HG03558 (cell line): ENCODE results near the gene MYRFL.
A peak's percentile ranks its signal among the peaks of the same experiment; 100 is the strongest.
"Not testable (repeated sequence)": the region's sequence is repeated elsewhere in the genome, so short reads cannot be mapped to it uniquely, and the experiment has no call there.

Experiments
- ATAC-seq: cut with Tn5 transposase; IDR thresholded peaks from one replicate; pipeline ENCODE4 v1.9.1; 2021; ENCODE audit warnings: moderate number of reproducible peaks; ENCODE audit not compliant: unreplicated experiment; ENCODE audit errors: extremely low read depth

The MYRFL gene

DNA sequence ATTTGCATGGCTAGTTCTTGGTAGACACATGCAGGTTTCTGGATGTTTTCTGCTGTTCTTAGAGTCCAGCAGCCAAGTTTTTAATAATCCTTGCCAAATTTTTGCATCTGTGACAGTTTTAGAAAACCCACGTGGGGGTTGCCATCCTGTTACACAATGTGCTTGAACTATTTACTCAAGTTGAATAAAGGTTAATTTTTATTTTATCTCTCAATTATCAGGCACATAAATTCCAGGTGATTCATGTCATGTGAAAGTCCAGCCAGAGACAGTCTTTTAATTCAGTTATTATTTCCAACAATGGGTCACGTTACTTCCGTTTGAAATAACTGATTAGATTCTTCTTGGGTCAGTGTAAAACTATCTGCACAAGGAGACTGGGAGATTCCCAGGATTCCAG is 15.7 kb downstream of the MYRFL start:
- ATAC-seq = no peak

DNA sequence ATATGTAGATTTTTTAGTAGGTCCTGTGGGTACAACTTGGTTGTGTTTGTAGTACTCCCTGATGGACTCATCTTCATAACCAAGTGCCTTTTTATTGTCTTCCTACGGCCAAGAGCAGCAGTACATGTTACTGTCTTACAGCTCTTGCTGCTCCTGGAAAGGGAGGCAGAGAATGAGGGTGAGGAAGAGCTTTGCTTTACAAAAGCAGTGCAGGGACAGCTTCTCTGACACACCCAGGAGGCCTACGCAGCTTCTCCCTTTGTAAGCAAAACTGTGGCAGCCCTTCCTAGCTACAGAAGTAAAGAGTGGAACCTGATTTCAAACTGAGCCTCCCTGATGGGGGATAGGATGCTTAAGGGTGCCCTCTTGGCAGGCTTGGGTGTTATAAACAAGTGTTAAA is 18.6 kb downstream of the MYRFL start:
- no peak for ATAC-seq

DNA sequence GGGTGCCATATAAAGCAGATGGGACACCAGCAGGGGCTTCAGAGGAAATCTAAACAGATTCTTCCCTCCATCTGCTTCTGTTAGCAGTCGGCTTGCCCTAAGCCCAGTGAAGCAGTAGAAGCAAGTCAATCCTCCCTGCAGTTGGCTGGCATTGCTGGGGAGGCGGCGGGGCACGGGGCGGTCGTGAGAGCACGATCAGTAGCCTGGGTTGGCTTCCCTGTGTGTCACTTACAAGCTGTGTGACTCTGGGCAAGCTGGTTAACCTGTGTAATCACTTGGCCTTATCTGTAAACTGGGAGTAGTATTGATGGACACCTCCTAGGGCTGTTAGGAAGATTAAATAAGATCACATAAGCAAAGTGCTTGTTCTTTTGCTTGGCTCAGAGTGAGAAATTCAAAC is 19.4 kb downstream of the MYRFL start:
- no peak for ATAC-seq

DNA sequence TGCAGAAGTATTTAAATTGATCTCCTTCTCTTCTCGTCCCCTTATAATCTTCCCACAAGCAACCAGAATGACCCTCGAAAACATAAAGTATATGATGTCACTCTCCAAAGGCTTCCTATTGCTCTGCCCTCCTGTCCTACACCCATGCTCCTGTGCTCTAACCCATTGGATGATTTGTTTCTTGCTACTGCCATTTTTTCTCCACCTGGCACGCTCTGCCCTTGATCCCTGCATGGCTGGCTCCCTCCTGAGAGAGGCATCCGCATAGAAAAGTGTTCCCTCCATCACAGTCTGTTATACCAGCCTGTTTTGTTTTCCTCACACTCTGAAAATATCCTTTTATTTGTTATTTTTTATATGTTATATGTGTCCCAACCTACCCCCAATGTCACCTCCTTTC is 19.8 kb downstream of the MYRFL start:
- no peak for ATAC-seq

DNA sequence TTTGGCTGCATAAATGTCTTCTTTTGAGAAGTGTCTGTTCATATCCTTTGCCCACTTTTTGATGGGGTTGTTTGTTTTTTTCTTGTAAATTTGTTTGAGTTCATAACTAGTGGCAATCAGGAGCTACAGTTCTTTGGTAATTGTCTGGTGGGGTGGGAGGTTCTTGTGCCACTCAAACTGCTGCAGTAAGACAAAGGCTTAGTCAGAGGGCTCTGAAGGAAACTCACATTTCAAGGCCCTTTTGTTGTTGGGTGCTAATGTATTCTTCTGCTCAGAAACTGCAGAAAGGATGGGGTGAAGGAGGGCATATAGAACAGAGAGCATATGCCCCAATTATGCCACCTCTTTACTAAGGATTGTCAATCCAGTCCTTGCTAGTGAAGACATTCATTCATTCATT is 21.9 kb downstream of the MYRFL start:
- ATAC-seq = no peak

DNA sequence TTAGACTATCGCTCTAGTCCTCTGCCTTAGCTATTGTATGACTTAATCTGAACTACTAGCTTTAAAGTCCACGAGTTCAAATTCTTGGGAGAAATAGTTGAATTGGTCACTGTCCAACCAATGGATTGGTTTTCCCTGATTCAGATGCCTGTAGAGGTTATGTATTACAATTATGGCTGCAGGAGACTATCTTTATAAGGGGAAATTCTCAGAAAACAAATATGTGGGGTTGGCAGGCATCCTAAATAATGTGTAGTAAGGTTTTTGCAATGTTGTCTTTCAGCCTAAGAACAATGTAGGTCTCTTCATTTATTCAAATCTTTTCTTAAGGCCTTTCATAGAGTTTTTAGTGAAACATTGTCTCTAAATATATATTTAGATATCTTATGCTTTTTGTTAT is 26.9 kb downstream of the MYRFL start:
- ATAC-seq = no peak

DNA sequence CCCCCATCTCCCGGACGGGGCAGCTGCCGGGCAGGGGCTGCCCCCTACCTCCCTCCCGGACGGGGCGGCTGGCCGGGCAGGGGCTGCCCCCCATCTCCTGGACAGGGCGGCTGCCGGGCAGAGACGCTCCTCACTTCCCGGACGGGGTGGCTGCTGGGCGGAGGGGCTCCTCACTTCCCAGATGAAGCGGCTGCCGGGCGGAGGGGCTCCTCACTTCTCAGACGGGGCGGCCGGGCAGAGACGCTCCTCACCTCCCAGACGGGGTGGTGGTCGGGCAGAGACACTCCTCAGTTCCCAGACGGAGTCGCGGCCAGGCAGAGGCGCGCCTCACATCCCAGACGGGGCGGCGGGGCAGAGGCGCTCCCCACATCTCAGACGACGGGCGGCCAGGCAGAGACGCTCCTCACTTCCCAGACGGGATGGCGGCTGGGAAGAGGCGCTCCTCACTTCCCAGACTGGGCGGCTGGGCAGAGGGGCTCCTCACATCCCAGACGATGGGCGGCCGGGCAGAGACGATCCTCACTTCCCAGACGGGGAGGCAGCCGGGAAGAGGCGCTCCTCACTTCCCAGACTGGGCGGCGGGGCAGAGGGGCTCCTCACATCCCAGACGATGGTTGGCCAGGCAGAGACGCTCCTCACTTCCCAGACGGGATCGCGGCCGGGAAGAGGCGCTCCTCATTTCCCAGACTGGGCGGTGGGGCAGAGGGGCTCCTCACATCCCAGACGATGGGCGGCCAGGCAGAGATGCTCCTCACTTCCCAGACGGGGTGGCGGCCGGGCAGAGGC is 28.3 kb downstream of the MYRFL start:
- not testable (repeated sequence) for ATAC-seq

DNA sequence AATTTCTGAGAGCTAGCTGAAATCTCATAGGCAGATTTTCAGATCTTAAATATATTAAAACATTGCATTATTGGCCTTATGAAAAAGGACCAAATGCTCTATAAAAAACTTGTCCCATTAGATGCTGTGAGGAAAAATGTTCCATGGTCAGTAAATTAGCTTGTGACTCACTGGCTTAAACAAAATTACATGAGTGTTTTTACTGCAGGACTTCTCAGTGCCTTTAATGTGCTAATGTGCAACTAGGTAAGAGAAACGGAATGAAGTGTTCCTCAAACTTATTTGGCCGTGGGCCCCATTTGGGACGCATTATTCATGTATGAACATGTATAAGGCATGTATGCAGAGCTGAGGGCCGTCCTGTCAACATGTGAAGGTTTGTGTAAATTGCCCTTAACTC is 41.7 kb downstream of the MYRFL start:
- no peak for ATAC-seq

DNA sequence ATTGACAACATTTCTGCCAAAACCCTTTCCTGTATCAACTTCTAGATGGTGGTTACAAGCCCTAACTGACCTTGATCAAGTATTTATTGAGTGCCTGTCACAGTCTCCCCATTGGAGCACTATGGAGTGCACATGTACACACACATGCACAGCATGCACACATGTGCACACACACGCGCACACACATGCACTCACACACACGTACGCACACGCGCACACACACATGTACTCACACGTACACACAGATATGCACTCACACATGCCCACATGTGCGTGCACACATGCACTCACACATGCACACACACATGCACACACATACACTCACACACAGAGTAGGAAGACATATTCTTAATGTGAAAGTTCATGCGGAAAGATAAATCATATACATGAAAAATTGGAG is 43.7 kb downstream of the MYRFL start:
- ATAC-seq = no peak

DNA sequence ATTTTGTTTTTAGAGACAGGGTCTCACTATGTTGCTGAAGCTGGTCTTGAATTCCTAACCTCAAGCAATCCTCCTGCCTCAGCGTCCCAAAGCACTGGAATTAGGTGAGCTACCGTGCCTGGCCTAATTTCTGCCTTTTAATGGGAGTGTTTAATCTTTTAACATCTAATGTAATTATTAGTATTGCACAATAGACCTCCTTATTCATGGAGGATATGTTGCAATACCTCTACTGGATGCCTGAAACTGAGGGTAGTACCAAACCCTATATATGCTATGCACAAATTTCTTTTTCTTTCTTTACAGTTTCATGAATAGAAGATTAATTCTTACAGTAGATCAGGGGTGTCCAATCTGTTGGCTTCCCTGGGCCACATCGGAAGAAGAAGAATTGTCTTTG is 47.8 kb downstream of the MYRFL start:
- no peak for ATAC-seq

DNA sequence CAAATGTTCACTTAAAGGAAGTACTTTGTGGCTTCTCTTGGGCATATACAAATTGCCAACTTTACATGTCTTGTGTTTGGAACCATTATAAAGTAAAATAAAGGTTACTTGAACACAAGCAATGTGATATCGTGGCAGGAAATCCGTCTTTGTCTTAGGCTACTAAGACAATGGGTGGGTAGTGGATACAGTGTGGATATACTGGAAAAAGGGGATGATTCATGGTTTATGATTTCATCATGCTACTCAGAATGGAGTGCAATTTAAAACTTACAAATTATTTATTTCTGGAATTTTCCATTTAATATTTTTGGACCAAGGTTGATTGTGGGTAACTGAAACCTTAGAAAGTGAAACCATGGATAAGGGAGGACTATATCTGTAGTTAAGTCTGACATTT is 48.4 kb downstream of the MYRFL start:
- no peak for ATAC-seq

DNA sequence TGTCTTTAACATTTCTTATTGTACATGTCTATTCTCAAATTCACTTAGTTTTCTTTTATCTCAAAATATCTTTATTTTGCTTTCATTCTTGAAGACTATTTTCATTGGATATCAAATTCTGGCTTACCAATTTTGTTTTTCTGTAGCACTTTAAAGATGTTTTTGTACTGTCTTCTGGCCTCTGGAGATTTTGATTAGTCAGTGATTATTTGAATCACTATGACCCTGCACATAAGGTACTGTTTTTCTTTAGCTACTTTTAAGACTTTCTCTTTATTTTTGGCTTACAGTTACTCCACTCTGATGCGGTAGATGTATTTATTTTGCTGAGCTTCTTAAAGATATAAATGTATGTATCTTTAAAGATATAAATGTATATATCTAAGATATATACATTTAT is 49.6 kb downstream of the MYRFL start:
- no peak for ATAC-seq

DNA sequence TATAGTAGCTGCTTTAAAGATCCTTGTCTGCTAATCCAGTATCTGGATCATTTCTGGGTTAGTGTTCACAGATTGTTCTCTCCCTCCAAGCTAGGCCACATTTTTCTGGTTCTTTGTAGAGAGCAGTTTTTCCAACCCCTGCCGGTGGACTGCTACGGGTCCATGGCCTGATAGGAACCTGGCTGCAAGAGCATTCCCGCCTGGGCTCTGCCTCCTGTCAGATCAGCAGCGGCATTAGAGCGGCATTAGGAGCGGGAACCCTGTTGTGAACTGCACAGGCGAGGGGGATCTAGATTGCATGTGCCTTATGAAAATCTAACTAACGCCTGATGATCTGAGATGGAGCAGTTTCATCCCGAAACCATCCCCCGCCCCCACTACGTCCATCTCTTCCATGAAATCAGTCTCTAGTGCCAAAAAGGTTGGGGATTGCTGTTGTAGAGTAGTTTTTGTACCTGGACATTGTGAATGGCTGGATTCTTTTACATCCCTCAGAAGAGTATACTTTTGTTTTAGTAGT is 50.4 kb downstream of the MYRFL start:
- no peak for ATAC-seq

DNA sequence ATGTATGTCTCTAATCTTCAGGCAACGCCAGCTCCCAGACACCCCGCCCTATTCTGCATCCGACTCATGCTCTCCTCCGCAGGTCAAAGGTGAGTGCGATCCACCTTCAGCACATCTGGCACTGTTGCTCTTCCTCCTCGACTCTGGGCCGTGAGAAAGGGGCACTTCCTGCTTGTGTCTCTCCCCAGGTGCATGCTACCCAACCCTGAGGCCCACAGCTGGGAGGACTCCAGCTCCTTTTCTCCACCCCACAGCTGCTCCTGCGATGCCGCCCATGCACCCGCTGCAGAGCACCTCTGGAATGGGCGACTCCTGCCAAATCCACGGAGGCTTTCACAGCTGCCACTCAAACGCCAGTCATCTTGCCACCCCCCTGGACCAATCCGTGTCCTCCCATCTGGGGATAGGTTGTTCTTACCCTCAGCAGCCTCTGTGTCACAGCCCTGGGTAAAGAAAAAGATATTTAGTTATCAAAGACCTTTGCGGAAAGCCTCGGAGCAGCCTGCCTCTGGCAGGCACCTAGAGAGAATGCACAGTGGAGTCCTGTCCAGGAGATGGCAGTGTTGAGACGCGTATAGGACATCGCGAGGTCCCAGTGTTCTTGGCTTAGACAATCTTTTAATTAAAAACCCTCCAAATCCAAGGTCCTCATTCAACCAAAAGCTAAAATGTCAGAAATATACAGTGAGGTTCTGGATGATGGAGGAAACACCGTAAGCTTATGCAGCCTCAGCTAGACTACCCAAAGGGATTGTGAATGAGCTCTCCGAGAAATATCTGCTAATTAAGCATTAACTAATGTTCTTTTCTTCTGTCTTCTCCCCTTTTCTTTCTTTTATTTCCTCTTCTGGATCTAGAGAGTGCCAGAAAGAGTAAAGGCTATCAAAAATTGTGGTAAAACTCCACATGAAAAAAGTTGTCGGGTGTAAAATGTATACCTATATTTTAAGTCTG is 54.3 kb downstream of the MYRFL start:
- ATAC-seq = peak; percentile 87

DNA sequence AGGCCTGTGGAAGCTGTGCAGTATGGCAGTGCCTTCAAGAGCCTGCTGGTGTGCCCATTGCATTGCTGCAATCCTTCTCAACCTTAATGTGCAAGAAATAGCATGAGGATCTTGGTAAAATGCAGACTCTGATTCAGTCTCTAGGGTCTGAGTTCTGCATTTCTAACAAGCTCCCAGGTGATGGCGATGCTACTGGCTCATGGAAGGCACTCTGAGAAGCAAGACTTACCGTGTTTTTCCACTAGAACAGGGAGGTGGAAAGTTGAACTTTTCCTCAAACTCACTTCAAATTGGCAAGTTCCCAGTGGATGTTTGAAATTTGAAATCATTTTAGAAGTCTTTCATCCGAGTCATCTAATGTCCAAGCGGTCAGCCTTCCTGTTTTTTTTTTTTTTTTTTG is 55.5 kb downstream of the MYRFL start:
- no peak for ATAC-seq

DNA sequence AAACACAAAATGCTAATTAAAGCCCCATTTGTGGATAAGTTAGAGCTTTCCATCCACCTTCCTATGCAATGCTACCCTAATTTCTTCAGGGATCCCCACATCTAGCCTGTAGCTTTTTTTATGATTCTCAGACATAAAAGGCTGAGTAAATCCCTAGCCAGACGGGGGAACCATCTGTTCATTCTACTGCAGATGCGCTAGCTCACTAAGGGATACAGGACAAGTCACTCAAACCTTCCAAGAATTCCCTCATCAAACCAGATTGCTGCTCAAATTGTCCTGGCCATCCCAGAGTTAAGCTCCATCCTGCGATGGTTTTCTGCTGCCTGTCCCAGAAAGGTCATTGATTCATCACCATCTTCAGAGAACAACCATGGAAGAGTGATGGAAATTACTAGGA is 56.7 kb downstream of the MYRFL start:
- ATAC-seq = no peak

DNA sequence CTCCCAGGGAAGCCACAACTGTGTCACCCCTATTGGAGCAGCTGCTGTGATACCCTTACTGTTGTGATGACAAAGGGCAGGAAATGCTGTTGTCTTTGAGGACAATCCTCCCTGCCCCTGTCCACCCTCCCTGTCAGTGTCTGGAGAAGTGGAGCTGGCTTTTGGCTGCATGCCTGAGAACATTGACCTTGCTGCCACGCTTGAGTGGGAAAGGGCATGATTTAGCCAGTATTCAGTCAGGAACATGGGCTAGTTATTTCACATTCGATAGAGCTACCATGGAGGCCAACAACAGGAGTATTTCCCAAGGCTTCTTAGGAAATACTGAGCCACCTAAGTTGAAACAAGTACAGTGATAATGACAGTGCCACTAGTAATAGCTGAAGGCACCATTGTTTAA is 59.4 kb downstream of the MYRFL start:
- ATAC-seq = no peak

DNA sequence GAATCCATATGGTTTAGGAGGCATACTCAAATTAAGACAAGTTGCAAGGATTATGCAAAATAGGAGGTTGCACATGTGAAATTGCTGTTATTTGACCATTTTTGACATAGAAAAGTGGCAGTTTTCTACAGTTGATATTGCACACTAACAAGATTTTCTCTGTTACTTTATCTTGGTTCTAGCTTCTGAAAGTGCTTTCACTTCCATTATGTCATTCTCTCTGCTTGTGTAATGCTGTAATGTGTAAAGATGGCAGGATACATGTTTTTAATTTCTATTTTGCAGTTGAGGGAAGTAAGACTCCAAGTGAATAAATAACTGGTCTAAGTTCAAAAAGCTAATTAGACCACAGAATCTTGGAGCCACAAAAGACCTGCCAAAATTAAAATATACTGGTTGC is 60.6 kb downstream of the MYRFL start:
- ATAC-seq = no peak

DNA sequence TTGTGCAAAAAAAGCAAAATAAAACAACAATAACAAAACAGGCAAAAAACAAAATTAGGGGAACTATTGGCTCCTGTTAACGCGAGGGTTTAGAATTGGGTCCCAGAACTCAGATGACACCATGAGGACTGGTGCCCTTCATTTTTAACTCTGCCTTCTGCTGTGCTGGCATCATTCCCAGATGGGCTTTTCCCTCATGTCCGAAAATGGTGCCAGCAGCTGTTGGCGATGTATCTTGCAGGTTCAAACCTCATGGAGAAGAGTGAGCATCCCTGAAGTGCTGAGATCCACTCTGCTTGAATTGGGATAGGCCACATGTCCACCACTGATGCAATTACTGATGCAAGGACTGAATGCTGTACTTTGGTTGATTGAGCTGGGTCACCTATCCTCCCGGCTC is 61.1 kb downstream of the MYRFL start:
- ATAC-seq = no peak

DNA sequence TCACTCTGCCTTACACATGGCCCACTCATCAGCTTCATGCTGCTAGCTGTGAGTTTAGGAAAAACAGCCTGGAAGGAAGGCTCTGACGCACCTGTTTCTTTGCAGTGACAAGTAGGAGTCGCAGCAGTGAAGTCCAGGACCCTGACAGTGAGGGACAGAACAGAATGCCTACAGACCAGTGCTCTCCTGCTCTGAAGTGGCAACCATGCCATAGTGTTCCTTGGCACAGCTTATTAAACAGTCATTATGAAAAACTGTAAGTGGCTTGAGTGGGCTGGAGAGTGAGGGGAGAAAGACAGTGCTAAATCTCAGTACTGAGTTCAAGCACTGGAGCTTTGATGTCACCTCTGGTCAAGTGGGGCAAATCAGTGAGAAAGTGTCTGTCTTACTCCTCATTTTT is 61.7 kb downstream of the MYRFL start:
- ATAC-seq = no peak

DNA sequence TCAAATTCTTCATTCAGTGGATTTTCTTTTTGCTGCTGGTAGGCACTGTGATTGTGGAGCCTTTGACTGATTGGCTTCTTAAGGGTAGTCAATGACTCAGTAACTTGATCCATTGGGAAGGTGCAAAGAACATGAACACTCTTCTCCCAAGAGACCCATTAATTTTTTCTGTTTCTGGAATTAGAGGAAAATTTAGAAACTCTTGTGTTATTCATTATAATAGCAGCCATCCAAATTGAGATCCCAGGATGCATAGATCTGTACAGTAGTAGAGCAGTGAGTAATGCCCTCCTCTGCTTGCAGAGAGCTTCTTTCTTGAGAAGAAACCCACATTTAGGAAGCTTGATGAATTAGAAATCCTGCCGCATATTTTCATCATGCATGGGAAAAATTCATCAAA is 63.9 kb downstream of the MYRFL start:
- no peak for ATAC-seq
